SKM-1 treated with dmso at 0.1 percent for 144 hours (cell line): Measurements from ENCODE around the gene NR2F2.
A peak's percentile ranks its signal among the peaks of the same experiment; 100 is the strongest.

Source experiments
- DNase-seq: peaks from one replicate; lab custom pipeline; 2025; ENCODE audit not compliant: unreplicated experiment; lab: John Stamatoyannopoulos, UW

NR2F2 gene

DNA sequence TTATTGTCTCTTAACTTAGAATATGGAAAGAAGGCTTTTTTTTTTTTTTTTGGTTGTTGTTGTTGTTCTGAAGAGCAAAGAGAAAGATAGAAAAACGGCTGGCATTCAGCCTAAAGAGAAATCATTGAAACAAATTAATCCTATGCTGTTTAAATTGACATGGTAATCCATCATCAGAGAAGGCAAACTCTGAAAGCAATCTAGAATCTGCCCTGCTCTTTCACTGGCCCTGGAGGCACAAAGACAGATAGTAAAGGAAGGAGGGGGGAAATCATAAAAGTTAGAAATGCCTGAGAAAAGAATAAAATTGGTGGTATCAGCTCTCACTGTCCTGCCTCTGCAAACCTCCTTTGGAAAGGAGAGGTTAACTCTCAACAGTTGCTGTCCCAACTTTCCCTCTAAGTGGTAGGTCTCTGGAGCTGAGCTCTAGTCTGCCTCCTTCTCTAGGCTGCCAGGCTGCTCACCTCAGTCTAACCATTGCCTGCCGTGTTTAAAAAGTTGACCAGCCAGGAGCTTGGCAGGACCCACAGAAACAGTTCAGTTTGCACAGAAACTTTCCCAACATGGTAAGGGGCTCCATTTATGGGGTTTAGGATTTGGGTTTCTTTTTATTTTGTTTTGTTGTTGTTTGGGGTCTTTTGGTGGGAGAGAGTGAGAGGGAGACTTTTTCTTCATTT lies 13.4 kb upstream of the NR2F2 start:
- no peak for DNase-seq

DNA sequence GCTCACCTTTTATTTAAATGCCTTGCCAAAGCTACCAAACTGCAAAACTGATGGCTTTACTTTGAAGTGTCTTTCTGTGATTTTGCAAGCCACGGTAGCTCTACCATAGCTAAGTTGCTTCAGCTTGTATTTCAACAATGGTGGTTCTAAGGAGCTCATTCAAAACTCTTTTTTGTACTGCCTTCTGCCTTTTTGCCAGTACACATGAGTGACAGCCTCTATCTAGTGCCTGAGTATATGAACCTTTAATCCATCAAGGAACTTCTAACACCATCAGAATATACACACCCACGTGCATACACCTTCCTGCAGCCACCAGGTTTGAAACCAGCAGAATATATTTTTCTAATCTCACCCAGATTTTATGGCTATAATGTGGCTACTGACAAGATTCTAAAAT lies 10.4 kb upstream of the NR2F2 start:
- DNase-seq = no peak

DNA sequence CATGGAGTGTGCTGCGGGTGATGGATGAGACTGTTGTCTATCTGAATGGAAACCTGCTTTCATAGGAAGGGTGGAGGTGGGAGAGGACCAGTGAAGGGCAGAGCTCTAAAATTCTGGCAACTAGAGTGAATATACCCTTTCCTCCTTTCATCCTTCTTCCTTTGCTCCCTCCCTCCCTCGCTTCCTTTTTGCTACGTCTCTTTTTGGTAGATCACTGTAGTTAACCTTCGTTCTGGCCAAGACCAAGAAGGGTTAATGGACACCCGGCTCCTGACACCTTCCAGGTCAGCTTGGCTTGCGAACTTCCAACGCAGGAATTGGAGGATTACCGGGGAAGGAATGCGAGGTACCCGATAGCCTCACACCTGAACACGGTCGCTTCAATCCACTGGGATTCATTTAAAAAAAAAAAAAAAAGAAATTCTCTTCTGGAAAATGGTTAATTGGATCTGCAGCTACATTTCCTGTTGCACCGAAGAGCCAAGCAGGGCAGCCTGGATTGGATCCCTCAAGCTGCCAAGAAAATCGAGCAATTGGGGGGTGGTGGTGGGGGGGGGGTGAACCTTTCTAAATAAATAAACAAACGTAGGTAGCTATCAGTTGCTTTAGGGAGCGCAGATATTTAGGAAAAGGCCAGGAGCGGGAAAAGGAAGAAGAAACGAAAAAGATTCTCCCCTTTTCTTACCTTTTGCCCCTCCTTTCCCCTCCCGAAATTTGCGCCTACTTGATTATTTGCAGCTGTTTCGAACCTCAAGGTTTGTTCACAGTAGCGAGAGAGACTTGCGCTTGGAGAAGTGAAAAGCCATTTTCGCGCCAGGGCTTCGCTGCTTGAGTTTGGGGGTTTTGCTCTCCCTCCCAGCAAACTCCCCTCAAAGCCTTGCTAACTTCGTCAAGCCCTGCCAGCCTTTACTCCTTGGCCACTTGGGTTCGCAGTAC lies 9.5 kb upstream of the NR2F2 start:
- no peak for DNase-seq

DNA sequence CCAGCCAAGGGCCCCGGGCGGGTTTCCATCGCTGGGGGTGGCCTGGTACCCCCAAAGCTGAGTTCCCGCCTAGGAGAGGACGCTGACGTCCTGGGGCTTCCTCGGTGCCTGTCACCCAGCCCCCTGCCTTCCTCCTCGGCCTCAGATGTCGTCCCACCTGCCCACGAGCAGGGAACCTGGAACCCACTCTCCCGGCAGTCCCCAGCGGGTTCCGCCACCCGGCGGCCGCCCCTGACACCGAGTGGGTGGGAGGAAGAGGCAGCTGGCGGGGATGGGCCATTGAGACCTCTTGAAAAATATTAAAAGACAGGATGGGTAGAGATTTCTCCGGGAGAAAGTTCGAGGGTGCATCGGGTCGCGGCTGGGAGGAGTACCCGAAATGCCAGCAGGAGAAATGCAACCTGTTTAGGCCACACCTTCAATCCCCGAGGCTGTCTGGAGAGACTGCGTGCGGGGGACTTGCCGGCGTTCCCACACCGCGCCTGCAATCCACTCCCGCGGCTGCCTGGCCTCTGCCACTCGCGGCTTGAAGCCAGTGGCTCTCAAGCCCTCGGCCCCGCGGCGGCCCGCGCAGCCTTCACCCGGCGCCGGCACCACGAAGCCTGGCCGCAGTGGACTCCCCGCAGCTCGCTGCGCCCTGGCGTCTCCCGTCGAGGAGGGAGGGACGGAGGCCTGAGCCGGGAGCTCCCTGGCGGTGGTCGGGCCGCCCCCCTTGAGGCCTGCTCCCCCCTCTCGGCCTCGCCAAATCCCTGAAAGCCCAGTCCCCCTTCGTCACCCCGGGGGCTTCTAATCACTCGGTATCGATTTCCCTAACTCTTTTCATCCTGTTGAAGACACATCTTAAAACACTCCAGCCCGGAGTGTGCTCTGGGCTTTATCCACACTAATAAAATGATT lies 8.6 kb upstream of the NR2F2 start:
- no peak for DNase-seq

DNA sequence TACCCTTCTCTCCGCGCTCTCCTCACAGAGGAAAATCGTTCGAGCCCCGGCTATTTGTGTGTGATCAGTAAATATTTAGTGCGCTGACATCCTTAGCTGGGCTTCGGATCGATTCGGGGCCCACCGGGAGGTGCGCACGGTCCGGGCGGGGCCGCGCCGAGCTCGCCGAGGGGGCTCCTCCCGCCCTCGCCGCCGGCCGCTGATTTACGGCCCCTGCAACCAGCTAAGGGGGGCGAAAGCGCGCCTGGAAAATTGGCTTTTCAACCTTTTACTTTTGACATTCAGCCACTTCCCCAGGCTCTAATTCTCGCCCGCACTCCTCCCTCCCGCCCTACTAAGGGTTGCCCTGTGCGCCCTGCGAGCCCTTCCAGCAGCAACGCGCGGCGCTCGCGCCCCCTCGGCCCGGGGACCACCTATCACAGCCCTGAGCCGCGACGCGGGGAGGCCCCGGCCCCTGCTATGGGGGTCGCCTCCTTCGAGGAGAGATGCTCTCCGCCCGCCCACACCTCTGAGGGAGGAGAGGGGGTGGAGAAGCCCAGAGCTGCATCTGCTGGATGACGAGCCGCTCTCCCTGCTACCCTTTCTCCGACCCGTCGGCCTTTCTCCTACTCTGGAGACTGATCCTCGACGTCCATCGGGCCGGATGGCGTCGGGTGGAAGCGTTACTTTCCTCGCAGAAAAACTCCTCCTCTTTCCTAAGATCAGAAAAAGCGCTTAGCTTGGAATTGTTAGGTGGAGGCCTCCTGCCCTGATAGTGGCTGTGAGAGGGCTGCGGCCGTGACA lies 7.8 kb upstream of the NR2F2 start:
- DNase-seq = no peak

DNA sequence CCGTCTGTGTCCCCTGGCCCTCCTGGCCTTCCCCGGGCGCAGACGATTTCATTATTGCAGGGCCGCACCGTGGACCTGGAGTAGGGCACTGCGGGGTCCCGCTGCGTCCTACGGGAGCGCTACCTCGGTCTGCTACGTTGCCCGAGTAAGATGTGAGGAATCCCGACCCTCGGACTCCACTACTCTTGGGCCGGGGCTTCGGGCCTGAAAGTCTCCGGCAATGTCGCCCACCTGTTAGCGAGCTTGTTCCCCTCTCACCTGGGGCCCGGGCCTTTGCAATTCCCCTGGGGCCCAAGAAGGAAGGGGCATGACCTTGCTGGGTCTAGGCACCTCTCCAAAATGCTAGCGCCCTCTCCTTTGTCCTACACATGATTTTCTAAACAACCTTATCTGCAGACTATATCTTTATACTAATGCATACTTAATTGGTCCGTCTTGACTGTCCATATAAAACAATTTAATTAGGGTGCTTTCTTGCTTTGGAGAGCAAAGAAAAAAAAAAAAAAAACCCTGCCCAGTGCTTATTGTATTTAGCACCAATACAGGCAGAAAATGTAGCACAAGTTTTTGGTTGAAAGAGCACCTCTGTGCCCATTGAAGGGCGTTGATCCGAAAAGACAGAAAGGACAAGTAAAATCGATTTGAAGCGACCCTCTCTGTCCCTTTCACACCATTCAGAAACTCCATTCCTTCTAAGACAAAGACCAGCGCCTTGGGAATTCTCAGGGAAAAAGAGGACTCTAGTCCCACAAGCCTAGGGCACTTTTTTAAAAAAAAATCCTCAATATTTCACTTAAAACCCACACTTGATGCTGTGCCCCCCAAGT lies 7.0 kb upstream of the NR2F2 start:
- no peak for DNase-seq

DNA sequence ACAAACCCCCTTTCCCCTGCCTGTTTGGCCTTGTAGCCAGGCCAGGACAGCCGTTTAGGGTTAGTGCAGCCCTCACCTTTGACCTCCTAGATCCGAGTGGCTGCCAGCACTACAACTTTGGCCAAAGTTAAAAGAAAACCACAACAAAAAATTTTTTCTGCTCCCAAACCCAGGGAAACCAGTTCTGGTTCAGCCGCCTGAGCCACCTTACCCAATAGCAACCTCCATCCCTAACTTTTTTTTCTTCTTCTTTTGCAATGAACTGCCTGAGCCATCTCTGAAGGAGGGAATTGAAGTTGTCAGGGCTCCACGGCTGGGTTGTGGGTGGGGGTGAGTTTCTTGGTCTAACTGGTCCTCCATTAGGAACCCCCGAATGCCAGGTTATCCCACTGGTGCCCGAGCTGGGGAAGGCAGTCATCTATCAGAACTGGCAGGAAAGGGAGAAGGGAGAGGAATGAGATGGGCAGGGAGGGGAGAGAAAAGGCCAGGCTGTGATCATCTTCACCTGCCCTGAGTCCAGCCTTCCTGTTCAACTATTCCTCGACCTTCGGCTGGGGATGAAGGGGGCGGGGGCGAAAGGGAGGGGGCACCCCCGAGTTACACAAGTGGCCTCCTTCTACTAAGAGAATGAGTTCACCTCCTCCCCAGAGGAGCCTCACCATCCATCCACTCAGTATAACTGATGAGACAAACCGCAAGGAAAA lies 6.2 kb upstream of the NR2F2 start:
- DNase-seq = no peak

DNA sequence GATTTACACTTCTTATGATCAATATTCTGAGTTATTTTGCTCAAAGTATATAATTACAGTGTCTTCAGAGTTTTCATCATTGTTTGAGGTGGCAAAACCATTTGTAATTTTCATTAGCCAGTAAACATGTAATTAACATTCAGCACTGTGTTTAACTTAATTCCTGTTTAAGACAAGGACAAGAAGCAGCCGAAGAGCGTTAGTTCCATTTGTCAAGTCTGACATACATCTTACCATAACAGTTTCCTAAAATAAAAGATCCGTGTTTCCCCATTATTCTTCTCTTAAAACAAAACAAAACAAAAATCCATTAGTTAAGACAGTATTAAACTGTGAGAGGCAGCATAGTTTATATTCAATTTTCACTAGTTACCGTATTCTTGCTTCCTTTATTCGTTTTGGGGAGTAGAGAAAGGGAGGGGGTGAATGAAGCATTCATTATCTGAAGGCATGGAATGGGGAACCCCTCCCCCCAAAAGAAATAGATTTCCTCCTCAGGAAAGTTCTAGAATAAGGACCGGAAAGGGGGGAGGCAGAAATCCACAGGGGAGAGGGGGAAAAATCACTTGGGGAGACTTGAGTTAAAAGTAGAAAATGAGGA lies 5.5 kb upstream of the NR2F2 start:
- DNase-seq = no peak

DNA sequence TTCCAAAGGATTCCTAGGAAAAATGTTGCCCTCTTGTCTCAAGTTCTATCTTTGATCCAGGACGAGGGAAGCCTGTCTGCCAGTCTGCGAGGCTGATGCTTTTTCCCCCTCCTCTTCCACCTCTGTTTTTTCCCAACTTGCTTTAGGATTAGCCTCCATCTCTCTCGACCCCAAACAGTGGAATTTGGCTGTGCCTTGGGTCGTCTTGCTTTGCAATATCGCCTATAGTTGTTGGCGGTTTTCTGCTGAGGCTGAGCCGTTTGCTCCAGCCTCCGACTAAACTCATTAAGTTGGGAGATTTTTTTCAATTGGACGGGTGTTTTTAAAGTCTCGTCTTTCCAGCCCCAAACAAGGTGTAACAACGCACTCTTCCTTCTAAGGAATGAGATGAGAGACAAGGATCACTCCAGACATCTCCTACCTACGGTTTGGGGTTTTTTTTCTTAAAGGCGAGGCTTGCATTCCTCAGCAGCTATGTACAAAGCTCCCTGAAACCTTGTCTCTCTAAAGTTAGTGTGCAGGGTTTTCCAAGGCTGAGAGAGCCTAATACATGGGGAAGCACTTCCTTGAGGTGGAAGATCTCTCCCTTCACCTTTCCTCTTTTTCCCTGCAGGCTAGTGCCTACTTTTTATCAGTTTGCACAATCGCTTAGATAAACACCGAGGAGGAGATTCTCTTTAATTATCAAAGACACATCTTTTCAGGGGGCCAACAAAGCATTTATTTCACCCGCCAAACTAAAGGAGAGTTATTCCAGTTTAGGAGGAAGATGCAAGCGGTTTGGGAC lies 4.8 kb upstream of the NR2F2 start:
- no peak for DNase-seq

DNA sequence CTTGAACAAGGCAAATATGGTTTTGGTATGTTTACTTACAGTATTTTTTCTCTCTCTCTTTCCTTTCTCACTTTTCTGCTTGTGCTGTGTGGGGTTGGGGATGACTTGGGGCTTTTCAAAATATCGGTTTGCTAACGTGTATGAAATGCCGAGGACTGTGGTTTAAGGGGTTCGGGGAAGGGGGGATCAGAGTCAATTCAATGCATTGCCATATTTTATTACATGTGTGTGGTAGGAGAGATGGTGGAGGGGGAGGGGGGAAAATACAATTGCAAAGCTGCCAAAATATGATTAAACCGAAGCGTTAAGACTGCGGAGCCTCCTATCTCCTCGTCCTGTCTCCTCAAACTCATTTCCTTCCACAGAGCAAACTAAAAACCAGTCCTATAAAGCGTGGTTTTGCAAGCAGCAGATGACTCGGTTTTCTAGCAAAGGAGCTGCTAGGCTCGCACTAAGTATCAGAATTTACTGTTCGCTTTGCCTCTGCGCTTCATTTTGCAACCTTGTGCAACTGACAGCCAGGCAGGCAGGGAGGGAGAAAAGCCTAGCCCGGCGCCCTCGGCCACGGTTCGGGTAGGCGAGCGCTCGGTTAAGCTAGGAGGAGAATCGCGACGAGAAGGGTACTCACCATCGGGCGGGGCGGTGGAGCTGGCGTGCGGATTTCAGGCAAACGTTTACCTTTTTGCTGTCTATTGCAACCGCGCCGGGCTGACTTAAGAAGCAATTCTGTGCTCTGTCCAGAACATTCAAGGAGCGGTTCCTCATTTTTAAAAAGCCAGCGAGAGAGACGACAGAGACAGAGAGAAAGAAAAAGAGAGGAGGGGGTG lies 4.0 kb upstream of the NR2F2 start:
- peak; percentile 58 for DNase-seq

DNA sequence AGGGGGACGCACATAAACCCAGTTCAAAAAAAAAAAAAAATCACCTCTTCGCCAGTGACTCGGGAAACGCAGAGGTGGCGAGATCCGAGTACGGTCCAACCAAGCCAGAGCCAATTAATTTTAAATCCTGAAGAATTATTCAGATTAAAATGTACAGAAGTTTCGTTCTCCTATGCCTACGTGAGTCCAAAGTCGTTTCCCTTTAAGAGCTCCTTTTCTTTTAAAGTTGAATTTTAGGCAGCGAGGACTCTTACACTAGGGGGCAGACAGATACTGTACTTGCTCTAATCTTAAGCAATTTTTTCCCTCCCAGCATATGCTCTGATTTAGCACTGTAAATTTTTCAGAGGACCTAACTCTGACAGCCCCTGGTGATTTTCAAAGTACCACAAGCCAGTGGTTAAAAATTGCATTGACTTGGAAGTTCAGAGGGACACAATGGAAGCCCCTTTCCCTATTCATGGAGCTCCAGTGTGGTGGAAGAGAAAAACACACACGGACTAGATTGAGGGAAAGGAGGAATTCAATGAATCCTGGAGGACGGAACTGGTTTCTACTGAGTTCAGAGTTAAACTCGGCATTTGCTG lies 3.3 kb upstream of the NR2F2 start:
- peak; percentile 81 for DNase-seq

DNA sequence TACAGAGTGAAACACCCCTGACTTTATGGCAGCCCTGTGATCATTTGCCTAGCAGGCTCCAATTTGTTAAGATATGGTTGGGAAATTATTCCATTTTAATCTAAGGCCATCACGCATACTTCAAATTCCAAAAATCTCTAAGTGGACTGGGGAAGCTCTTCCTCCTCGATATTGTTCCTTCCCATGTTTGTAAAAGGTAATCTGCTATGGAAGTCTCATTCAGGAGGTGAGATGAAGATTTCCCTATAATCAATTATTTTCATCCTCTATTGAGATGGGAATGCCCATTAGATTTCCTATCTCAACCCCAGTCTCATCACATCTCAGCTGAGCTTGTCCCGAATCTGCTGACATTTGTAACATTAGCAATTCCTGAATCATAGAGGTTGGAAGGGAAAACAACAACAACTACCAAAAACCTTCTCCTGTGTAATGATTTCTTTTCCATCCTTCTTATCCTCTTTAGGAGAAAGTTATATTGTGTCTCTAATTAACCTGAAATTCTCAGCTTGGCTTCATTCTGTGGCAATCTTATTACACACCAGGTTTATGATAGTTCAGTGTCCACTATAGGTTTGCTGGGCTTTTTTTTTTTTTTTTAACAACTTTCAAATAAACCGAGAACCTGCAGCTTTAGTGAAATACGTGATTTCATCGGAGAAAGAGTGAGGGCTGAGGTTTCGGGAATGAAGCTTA lies 2.2 kb upstream of the NR2F2 start:
- DNase-seq = no peak

DNA sequence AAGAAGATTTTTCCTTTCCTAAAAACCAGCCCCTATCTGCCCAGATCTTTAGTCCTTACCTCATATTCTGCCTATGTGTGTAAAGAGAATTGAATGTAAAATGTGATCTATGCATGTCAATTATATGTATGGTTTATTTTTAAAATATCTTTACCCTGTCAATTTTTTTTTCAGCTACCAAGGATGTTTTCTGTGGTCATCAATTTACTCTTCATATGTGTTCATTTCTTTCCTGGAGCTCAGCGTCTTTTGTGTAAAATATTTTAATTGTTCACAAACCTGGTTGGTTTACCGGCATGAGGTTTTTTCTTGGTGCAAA lies 1.7 kb upstream of the NR2F2 start:
- no peak for DNase-seq

DNA sequence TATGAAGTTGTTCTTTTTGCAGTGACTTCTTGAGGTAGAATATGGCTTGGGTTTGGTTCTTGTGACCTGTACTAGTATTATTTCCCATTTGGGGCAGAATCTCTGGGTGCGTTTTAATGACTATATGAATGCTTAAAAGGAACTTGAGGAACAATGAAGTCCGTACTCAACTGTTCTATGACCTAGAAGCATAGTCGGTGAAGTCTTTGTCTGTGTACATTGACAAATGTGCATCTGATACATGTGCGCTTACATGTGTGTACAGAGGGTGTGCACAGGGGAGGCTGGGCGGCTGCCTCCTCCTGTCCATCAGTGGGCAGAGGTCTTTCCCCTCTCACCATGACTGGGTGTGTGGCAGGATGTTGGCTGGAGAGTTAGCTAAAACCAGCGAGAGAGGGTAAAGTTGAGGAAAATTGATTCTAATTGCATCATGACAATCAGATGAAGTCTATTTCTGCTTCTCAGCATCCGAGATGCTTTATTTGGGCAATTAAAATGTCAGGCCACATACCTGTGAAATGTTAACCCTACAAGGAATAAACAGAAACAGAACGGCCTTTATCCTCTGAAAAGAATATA lies 1.0 kb upstream of the NR2F2 start:
- no peak for DNase-seq

DNA sequence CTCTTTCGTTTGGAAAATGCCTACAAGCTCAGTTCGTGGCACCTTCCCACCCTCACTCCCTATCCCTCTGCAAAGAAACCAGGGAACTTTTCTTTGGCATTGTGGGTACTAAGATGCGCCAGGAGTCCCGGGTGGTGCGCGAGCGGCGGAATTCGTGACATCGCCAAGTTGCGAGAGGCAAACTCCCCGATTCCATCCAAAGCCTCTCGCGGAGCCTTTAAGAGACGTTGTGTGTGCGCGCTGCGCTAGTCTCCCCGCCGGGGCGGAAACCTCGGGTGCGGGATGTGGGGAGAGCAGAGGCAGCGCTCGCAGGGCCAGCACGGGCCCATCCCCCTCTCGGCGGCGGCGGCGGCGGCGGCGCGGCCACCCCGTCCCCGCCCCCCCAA lies 443 bp upstream of the NR2F2 start:
- peak; percentile 24 for DNase-seq
